Fibroblast of lung (primary cell): ENCODE results near the gene THAP4.

Experiments used
- EZH2 ChIP-seq: IDR thresholded peaks from 2 replicates; pipeline ENCODE4 v1.5.1; 2012; ENCODE audit warnings: low read length, control low read depth, mild to moderate bottlenecking; ENCODE audit errors: missing control alignments
- TF ChIP-seq, protein P1 (sequence below), 2 donors: IDR thresholded peaks in 1 of 2; conservative IDR thresholded peaks in 1 of 2; 1 replicate in 1 of 2; 2 replicates in 1 of 2; pipeline ENCODE4 v1.5.1; 2011 to 2012; ENCODE audit warnings: low read length in 2 of 2, control low read depth in 1 of 2, inconsistent platforms in 1 of 2, low read depth in 1 of 2, mild to moderate bottlenecking in 1 of 2

- TF ChIP-seq, protein P1, sequence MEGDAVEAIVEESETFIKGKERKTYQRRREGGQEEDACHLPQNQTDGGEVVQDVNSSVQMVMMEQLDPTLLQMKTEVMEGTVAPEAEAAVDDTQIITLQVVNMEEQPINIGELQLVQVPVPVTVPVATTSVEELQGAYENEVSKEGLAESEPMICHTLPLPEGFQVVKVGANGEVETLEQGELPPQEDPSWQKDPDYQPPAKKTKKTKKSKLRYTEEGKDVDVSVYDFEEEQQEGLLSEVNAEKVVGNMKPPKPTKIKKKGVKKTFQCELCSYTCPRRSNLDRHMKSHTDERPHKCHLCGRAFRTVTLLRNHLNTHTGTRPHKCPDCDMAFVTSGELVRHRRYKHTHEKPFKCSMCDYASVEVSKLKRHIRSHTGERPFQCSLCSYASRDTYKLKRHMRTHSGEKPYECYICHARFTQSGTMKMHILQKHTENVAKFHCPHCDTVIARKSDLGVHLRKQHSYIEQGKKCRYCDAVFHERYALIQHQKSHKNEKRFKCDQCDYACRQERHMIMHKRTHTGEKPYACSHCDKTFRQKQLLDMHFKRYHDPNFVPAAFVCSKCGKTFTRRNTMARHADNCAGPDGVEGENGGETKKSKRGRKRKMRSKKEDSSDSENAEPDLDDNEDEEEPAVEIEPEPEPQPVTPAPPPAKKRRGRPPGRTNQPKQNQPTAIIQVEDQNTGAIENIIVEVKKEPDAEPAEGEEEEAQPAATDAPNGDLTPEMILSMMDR (conservative IDR thresholded peaks at IDR 0.05 in 1 of 2, IDR thresholded peaks at IDR 0.05 in 1 of 2; ENCODE audit: low read depth in 1 of 2, low read length in 2 of 2) = no peak
- TF ChIP-seq EZH2 = no peak
Measured at GRCh38 chr2:241538838-241539615, 97.9 kb downstream of the THAP4 start.
